Lung (tissue), 12 donors: ENCODE results near the gene MYBL2. TPM values are rescaled to one million over a fixed set of nuclear protein-coding genes. Genes with fewer than 3 reads are reported as not detected.

Source experiments
- ATAC-seq: fragments of 200-7000 bp; cut with Tn5 transposase; one replicate; pipeline ENCODE4 v1.9.1; 2020; ENCODE audit warnings: moderate number of reproducible peaks; ENCODE audit not compliant: insufficient read depth, low FRiP score
- DNase-seq, 3 donors: peaks; one replicate each; pipeline ENCODE4 v3.0.0-alpha.2; 2013 to 2017
- H3K27ac ChIP-seq, 2 donors: one replicate each; pipeline ENCODE4 v1.5.1; 2013; ENCODE audit warnings: mild to moderate bottlenecking in 2 of 2, moderate library complexity in 2 of 2, control low read depth in 1 of 2, inconsistent platforms in 1 of 2, low read depth in 1 of 2, low read length in 1 of 2
- H3K27me3 ChIP-seq, 3 donors: one replicate each; pipeline ENCODE4 v1.5.1; 2013; ENCODE audit warnings: low read length in 2 of 3; ENCODE audit not compliant: control insufficient read depth in 3 of 3, insufficient read depth in 3 of 3
- H3K36me3 ChIP-seq, 4 donors: one replicate each; pipeline ENCODE4 v1.5.1; 2013; ENCODE audit warnings: low read length in 4 of 4, mild to moderate bottlenecking in 1 of 4, moderate library complexity in 1 of 4; ENCODE audit not compliant: control insufficient read depth in 4 of 4, insufficient read depth in 4 of 4
- H3K4me1 ChIP-seq, 5 donors: one replicate each; pipeline ENCODE4 v1.5.1; 2013; ENCODE audit warnings: low read length in 5 of 5, mild to moderate bottlenecking in 2 of 5, moderate library complexity in 1 of 5; ENCODE audit not compliant: control insufficient read depth in 5 of 5, insufficient read depth in 5 of 5
- H3K4me3 ChIP-seq: one replicate; pipeline ENCODE4 v1.5.1; 2013; ENCODE audit warnings: mild to moderate bottlenecking, control low read depth, moderate library complexity
- H3K9ac ChIP-seq, 2 donors: one replicate each; pipeline ENCODE4 v1.5.1; 2013; ENCODE audit warnings: low read length in 2 of 2, control low read depth in 1 of 2; ENCODE audit not compliant: insufficient read depth in 1 of 2
- H3K9me3 ChIP-seq, 4 donors: one replicate each; pipeline ENCODE4 v1.5.1; 2013; ENCODE audit warnings: low read length in 3 of 4, mild to moderate bottlenecking in 1 of 4, moderate library complexity in 1 of 4; ENCODE audit not compliant: control insufficient read depth in 4 of 4, insufficient read depth in 3 of 4
- WGBS, 2 donors: extraction: QIAGEN DNeasy Blood & Tissue Kit; methylation state at CpG; one replicate each; pipeline ENCODE4 v1.1.7; 2013; 5-methylcytosine and 5-hydroxymethylcytosine counted together
- polyA plus RNA-seq, 2 donors: library from polyadenylated mRNA; stranded (reverse); fragments of 200-250 nt; gene quantifications; one replicate each; pipeline ENCODE4 v1.2.1, GENCODE V29; 2013
- total RNA-seq, 2 donors: library from RNA; depleted of rRNA in 1 of 2; stranded (reverse); fragments of >200 nt in 1 of 2; gene quantifications; one replicate each; pipeline ENCODE4 v1.2.1, GENCODE V29; 2014 to 2021
- TF ChIP-seq, protein P1 (sequence below): IDR thresholded peaks from 2 replicates; pipeline ENCODE4 v1.5.1; 2012; ENCODE audit warnings: mild to moderate bottlenecking; ENCODE audit errors: control extremely low read depth, extremely low read depth
- donor health status: control.
- donor health status: control.
- donor health status: Bipolar disorder and iron deficiency.
- donor health status: healthy.
- donor health status: DM: yes; HTN: yes; CAD: no.

Gene MYBL2
- total and polyA plus RNA-seq, 4 donors = 2.1 to 4.7 (median 3.3) TPM

DNA sequence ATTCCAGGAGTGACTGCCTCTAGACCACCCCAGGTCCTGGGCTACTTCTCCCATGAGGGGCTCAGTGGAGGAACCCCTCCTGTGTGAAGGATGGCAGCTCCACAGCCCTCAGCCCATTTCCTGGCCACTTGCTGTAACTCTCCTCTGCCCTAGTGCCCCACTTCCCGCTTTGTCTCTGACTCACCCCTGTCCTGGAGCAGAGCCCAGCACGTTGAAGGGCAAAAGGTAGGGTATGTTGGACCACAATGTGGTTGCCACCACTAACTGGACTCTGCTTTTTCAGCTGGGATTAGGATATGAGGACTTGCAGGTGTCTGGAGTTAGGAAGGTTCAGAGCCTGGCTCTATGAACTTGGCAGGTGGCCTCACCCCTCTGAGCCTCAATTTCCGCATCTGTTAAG lies 2.4 kb downstream of the MYBL2 start:
- Histone ChIP-seq H3K27me3 (peaks cover 0 to 3% (median 2%) of the 10 kb centered on the region in 3 donors), H3K9me3 (no peaks in the 10 kb centered on the region), H3K9ac (no peak overlapping the region), H3K4me1 (peaks cover 0 to 7% (median 5%) of the 10 kb centered on the region in 5 donors), H3K4me3 (no peak overlapping the region), H3K27ac (no peak overlapping the region), H3K36me3 (no peaks in the 10 kb centered on the region)
- TF ChIP-seq, protein P1, sequence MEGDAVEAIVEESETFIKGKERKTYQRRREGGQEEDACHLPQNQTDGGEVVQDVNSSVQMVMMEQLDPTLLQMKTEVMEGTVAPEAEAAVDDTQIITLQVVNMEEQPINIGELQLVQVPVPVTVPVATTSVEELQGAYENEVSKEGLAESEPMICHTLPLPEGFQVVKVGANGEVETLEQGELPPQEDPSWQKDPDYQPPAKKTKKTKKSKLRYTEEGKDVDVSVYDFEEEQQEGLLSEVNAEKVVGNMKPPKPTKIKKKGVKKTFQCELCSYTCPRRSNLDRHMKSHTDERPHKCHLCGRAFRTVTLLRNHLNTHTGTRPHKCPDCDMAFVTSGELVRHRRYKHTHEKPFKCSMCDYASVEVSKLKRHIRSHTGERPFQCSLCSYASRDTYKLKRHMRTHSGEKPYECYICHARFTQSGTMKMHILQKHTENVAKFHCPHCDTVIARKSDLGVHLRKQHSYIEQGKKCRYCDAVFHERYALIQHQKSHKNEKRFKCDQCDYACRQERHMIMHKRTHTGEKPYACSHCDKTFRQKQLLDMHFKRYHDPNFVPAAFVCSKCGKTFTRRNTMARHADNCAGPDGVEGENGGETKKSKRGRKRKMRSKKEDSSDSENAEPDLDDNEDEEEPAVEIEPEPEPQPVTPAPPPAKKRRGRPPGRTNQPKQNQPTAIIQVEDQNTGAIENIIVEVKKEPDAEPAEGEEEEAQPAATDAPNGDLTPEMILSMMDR = no peak
- DNase-seq = no peak
- 65 to 77% methylated on average over 3 of the region's 3 CpGs for WGBS, 2 donors
- no peak for ATAC-seq

DNA sequence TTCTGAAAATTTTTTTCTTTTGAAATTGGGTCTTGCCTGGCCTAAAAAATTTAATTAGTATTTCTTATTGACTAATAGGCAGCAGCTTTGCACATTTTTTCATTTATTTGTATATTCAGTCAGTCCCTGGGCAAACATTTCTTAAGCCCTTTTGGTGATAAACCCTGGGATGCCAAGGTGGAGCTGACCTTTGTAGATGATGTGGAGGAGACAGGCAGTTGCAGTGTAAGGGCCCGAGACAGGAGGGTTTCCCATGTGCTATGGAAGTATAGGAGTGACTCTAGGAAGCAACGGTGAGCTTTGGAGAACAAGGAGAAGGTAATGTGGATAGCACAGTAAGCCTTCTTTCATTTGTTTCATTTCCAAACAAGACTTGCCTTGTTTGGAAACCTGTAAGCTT lies 3.5 kb downstream of the MYBL2 start:
- 96 to 98% methylated on average over 2 of the region's 2 CpGs for WGBS, 2 donors
- Histone ChIP-seq H3K9me3 (no peaks in the 10 kb centered on the region), H3K9ac (no peak overlapping the region), H3K4me3 (no peak overlapping the region), H3K4me1 (peaks cover 0 to 7% (median 5%) of the 10 kb centered on the region in 5 donors), H3K27me3 (peaks cover 0 to 2% (median 0%) of the 10 kb centered on the region in 3 donors), H3K27ac (no peak overlapping the region), H3K36me3 (no peaks in the 10 kb centered on the region)
- no peak for DNase-seq
- ATAC-seq = no peak
- TF ChIP-seq, protein P1 = no peak

DNA sequence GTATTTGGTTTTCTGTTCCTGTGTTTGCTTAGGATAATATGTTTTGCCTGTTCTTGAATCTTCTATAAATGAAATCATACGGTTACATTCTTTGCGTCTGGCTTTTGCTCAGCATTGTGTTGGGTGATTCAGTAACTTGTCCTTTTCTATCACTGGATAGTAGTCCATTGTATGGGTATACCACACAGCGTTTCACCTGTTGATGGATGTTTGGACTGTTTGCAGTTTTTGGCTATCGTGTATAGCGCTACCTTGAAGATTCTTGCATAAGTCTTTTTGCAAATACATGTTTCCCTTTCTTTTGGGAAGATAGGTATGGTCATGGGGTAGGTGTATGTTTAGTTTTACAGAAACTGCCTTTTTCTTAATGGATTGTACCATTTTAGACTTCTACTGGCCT lies 9.5 kb downstream of the MYBL2 start:
- Histone ChIP-seq H3K27ac (no peak overlapping the region), H3K9ac (no peak overlapping the region), H3K36me3 (no peaks in the 10 kb centered on the region), H3K27me3 (no peaks in the 10 kb centered on the region), H3K4me3 (no peak overlapping the region), H3K4me1 (no peaks in the 10 kb centered on the region), H3K9me3 (no peaks in the 10 kb centered on the region)
- no peak for ATAC-seq
- TF ChIP-seq, protein P1 = no peak
- WGBS, 2 donors = 94 to 96% methylated on average over 5 of the region's 5 CpGs
- no peak for DNase-seq

DNA sequence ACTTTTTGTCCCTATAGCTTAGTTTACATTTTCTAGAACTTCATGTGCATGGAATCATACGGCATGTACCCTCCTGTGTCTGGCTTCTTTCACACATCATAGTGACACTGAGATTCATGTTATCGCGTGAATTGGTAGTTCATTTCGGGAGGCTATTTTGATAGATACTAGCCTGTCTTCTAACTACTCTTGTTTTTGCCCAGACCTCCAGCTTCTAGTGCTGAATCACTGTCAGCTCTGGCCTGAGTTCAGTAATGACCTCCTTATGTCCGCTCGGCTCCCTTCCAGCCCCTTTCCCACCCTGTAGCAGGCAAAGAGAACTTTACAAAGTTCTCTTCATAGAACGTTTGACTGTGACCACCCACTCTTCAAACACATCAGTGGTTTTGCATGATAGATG lies 14.1 kb downstream of the MYBL2 start:
- ATAC-seq = no peak

More for the DNA sequence above, 14.1 kb downstream of the MYBL2 start:
- H3K27ac ChIP-seq = no peak overlapping the region
- TF ChIP-seq, protein P1 = no peak
- H3K9ac ChIP-seq = no peak overlapping the region
- no peak overlapping the region for H3K4me3 ChIP-seq
- DNase-seq = no peak
- no peaks in the 10 kb centered on the region for H3K36me3 ChIP-seq
- 90 to 95% methylated on average over 7 of the region's 7 CpGs for WGBS, 2 donors
- no peaks in the 10 kb centered on the region for H3K27me3 ChIP-seq
- H3K9me3 ChIP-seq = no peaks in the 10 kb centered on the region
- no peaks in the 10 kb centered on the region for H3K4me1 ChIP-seq
